ENCODE results near the gene TCL1A.

DNA sequence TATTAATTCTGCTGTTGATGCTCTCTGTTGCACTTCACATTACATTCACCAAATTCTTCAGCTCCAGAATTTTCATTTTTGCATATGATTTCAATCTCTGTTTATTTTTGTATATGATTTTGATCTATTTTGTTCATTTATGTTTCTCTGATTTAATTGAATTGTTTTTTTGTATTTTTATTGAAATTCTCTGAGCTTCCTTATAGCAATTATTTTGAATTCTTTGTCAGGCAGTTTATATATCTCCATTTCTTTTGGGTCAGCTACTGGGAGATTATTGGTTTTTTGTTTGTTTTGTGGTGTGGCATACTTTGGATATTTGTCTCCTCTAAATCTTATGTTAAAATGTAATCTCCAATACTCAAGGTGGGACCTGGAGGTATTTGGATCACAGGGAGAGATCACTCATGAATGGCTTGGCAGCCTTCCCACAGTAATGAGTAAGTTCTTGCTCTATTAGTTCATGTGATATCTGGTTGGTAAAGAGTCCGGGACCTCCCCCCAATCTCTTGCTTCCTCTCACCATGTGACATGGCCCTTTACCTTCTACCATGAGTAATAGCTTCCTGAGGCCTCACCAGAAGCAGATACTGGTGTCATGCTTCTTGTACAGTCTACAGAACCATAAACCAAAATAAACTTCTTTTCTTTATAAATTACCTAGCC lies 8.7 kb upstream of the TCL1A start:
- TF ChIP-seq, protein P1, sequence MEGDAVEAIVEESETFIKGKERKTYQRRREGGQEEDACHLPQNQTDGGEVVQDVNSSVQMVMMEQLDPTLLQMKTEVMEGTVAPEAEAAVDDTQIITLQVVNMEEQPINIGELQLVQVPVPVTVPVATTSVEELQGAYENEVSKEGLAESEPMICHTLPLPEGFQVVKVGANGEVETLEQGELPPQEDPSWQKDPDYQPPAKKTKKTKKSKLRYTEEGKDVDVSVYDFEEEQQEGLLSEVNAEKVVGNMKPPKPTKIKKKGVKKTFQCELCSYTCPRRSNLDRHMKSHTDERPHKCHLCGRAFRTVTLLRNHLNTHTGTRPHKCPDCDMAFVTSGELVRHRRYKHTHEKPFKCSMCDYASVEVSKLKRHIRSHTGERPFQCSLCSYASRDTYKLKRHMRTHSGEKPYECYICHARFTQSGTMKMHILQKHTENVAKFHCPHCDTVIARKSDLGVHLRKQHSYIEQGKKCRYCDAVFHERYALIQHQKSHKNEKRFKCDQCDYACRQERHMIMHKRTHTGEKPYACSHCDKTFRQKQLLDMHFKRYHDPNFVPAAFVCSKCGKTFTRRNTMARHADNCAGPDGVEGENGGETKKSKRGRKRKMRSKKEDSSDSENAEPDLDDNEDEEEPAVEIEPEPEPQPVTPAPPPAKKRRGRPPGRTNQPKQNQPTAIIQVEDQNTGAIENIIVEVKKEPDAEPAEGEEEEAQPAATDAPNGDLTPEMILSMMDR (IDR thresholded peaks at IDR 0.05): no peak
- no peak for TF ChIP-seq POLR2A (IDR thresholded peaks at IDR 0.05)

All from Peyer's patch (tissue), 4 donors.